Nephron (organoid): ENCODE data around the gene TRAPPC6A.
A peak's percentile ranks its signal among the peaks of the same experiment; 100 is the strongest.

Experiments used
- H3K27ac Mint-ChIP-seq, 3 experiments: 2 replicates each; pipeline ENCODE4 v1.8.0; 2020; ENCODE audit warnings: mixed read lengths in 3 of 3, mild to moderate bottlenecking in 2 of 3, moderate library complexity in 1 of 3
- H3K27me3 Mint-ChIP-seq: 2 replicates; pipeline ENCODE4 v1.8.0; 2021; ENCODE audit warnings: low read depth, mild to moderate bottlenecking, moderate library complexity, mixed read lengths
- H3K36me3 Mint-ChIP-seq: 2 replicates; pipeline ENCODE4 v1.8.0; 2020; ENCODE audit warnings: low read depth, mixed read lengths
- H3K4me1 Mint-ChIP-seq: 2 replicates; pipeline ENCODE4 v1.8.0; 2020; ENCODE audit warnings: mixed read lengths
- H3K4me3 Mint-ChIP-seq, 3 experiments: 2 replicates each; pipeline ENCODE4 v1.8.0; 2020; ENCODE audit warnings: mild to moderate bottlenecking in 3 of 3, mixed read lengths in 3 of 3, moderate library complexity in 2 of 3
- H3K9me3 Mint-ChIP-seq: 2 replicates; pipeline ENCODE4 v1.8.0; 2020; ENCODE audit warnings: mixed read lengths
- TF ChIP-seq, protein P1 (sequence below), 3 experiments: fragments of 200-600 bp; sonication (generic); IDR thresholded peaks; one replicate each; pipeline ENCODE4 v1.5.0; 2021; ENCODE audit warnings: antibody characterized with exemption in 3 of 3; ENCODE audit not compliant: unreplicated experiment in 3 of 3

The TRAPPC6A gene

DNA sequence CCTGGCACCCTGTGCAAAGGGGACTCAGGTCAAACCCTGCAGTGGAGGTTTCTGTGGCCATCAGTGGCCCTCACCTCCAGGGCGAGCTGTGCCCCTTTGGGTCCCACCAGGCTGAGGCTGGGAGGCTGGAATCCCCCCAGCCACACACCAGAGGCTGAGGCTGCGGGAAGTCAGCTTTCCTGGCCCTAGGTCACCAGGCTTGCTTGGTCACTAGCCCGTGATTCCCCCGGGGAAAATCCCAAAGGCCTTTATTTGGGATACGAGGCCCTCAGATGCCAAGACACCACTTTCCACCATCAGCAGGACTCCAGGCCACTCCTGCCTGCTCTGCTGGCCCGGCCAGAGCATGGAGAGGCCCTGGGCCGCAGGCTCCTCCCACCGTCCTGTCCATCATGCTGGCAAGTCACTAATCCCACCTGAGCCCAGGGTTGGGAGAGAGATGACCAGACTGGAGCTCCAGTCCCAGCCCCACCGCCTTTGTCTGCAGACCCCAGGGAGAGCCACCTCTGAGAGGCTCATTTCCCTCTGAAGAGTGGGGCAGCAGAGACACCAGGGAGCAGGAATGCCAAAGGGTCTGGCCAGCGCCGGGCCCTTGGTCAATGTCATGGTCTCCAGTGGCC is 21.9 kb downstream of the TRAPPC6A start:
- no peaks in the 10 kb centered on the region for H3K9me3 Mint-ChIP-seq
- peaks cover 7% of the 10 kb centered on the region for H3K4me1 Mint-ChIP-seq
- TF ChIP-seq, protein P1, sequence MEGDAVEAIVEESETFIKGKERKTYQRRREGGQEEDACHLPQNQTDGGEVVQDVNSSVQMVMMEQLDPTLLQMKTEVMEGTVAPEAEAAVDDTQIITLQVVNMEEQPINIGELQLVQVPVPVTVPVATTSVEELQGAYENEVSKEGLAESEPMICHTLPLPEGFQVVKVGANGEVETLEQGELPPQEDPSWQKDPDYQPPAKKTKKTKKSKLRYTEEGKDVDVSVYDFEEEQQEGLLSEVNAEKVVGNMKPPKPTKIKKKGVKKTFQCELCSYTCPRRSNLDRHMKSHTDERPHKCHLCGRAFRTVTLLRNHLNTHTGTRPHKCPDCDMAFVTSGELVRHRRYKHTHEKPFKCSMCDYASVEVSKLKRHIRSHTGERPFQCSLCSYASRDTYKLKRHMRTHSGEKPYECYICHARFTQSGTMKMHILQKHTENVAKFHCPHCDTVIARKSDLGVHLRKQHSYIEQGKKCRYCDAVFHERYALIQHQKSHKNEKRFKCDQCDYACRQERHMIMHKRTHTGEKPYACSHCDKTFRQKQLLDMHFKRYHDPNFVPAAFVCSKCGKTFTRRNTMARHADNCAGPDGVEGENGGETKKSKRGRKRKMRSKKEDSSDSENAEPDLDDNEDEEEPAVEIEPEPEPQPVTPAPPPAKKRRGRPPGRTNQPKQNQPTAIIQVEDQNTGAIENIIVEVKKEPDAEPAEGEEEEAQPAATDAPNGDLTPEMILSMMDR (IDR thresholded peaks at IDR 0.05; ENCODE audit: unreplicated experiment in 3 of 3): no peak
- H3K36me3 Mint-ChIP-seq: no peaks in the 10 kb centered on the region
- peaks cover 39% of the 10 kb centered on the region for H3K27me3 Mint-ChIP-seq
- no peak overlapping the region for H3K27ac Mint-ChIP-seq
- H3K4me3 Mint-ChIP-seq: no peak overlapping the region

GRCh38 chr19:45154064-45154827 is 23.8 kb downstream of the TRAPPC6A start:
- peak overlapping the region in 2 of 3 experiments; percentile 65 to 70 for H3K4me3 Mint-ChIP-seq
- peaks cover 7% of the 10 kb centered on the region for H3K4me1 Mint-ChIP-seq
- H3K36me3 Mint-ChIP-seq: no peaks in the 10 kb centered on the region
- H3K27me3 Mint-ChIP-seq: peaks cover 34% of the 10 kb centered on the region
- H3K27ac Mint-ChIP-seq: peak overlapping the region in 2 of 3 experiments; percentile 37 to 73
- TF ChIP-seq, protein P1 (IDR thresholded peaks at IDR 0.05; ENCODE audit: unreplicated experiment in 3 of 3): no peak
- H3K9me3 Mint-ChIP-seq: no peaks in the 10 kb centered on the region

DNA sequence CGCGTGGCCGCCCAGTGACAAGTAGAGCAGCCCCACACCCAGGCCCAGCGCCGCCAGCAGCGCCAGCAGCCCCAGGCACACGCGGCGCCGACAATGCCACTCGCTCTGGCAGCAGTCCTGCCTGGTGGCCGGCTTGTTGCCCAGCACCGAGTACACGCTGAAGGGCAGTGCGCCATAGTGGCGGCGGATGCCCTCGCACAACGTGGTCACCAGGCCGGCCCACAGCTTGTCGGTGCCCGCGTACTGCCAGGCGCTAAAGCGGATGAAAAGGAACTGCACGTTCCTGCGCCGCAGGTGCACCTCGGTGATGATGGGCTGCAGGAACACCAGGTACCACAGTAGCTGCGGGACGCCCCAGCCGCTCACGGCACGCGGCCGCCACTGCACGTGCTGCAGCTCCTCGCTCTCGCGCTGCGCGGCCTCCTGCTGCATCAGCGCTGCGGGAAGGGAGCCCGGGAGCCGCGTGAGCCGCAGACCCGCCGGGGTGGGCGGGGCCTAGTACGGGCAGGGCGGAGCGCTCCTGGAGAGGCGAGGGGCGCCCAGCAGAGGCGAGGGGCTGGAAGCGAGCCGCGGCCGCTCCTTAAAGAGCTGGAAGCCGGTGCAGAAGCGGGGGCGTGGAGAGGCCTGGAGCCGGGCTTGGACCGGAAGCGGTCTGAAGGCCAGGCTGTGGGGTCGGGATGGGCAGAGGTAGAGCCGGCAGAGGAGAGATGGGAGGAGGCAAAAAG is 24.5 kb downstream of the TRAPPC6A start:
- peaks cover 34% of the 10 kb centered on the region for H3K27me3 Mint-ChIP-seq
- H3K27ac Mint-ChIP-seq: peak overlapping the region in 2 of 3 experiments; percentile 37 to 73
- no peaks in the 10 kb centered on the region for H3K9me3 Mint-ChIP-seq
- no peaks in the 10 kb centered on the region for H3K36me3 Mint-ChIP-seq
- TF ChIP-seq, protein P1 (IDR thresholded peaks at IDR 0.05; ENCODE audit: unreplicated experiment in 3 of 3): no peak
- peak overlapping the region in 2 of 3 experiments; percentile 65 to 70 for H3K4me3 Mint-ChIP-seq
- peaks cover 7% of the 10 kb centered on the region for H3K4me1 Mint-ChIP-seq

GRCh38 chr19:45152504-45153338 is 25.3 kb downstream of the TRAPPC6A start:
- no peaks in the 10 kb centered on the region for H3K36me3 Mint-ChIP-seq
- H3K27ac Mint-ChIP-seq: no peak overlapping the region
- H3K4me1 Mint-ChIP-seq: peaks cover 7% of the 10 kb centered on the region
- TF ChIP-seq, protein P1 (IDR thresholded peaks at IDR 0.05; ENCODE audit: unreplicated experiment in 3 of 3): no peak
- no peaks in the 10 kb centered on the region for H3K9me3 Mint-ChIP-seq
- peaks cover 30% of the 10 kb centered on the region for H3K27me3 Mint-ChIP-seq
- peak overlapping the region in 2 of 3 experiments; percentile 34 to 54 for H3K4me3 Mint-ChIP-seq

- peaks cover 27% of the 10 kb centered on the region for H3K27me3 Mint-ChIP-seq
- no peaks in the 10 kb centered on the region for H3K9me3 Mint-ChIP-seq
- peak overlapping the region in 1 of 3 experiments; percentile 26 for H3K4me3 Mint-ChIP-seq
- no peak overlapping the region for H3K27ac Mint-ChIP-seq
- TF ChIP-seq, protein P1 (IDR thresholded peaks at IDR 0.05; ENCODE audit: unreplicated experiment in 3 of 3): no peak
- peaks cover 7% of the 10 kb centered on the region for H3K4me1 Mint-ChIP-seq
- H3K36me3 Mint-ChIP-seq: no peaks in the 10 kb centered on the region
These were observed 26.1 kb downstream of the TRAPPC6A start for GRCh38 chr19:45151821-45152503.
